ENCODE data around the gene RNF38. TPM values are rescaled to one million over a fixed set of nuclear protein-coding genes. Genes with fewer than 3 reads are reported as not detected.

The RNF38 gene
- total and polyA plus RNA-seq, 10 donors: 9.5 to 67.1 (median 46.4) TPM

DNA sequence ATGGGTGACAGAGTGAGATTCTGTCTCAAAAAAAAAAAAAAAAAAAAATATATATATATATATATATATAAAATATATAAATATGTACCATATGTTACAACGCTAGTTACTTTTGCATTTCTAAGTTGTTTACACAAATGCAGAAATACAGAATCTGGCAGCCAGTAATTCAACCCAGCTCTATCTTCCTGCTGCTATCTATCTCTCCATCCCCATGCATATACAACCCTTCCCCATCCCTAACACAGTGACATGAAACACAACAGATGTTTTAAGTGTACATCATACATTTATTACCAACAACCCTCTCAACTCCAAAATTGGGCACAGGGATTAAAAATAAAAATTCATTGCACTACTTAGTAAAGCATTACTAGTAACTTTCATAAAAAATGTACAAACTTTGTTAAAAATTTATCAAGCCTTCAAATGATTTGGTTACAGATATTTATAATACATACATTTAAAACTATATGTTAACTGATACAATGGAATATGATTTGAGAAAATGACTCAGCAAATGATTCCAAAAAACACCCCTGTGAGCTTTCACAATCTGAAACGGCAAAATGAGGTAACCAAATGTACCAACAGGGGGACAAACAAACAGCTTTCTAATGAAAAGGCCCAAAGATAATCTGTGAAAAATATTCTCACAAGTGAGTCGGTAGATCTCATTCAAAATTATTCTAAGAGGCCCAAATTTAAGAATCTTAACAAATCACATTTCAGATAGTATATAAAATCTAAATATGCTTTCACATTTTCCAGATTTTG is 63.8 kb downstream of the RNF38 start:
- H3K9me3 ChIP-seq: no peaks in the 10 kb centered on the region
- 80 to 93% (median 85%) methylated on average over 3 of the region's 3 CpGs for WGBS, 5 donors
- intact Hi-C loops (cut with DNase I; ENCODE audit: low total_unique reads): loop anchor here (10.0 kb wide), 1 partner anchor 92 kb away; no protein-coding TSS in a partner anchor
- DNase-seq: no peak
- no peak overlapping the region for H3K4me3 ChIP-seq
- H3K27ac ChIP-seq: no peak overlapping the region
- TF ChIP-seq, protein P1, sequence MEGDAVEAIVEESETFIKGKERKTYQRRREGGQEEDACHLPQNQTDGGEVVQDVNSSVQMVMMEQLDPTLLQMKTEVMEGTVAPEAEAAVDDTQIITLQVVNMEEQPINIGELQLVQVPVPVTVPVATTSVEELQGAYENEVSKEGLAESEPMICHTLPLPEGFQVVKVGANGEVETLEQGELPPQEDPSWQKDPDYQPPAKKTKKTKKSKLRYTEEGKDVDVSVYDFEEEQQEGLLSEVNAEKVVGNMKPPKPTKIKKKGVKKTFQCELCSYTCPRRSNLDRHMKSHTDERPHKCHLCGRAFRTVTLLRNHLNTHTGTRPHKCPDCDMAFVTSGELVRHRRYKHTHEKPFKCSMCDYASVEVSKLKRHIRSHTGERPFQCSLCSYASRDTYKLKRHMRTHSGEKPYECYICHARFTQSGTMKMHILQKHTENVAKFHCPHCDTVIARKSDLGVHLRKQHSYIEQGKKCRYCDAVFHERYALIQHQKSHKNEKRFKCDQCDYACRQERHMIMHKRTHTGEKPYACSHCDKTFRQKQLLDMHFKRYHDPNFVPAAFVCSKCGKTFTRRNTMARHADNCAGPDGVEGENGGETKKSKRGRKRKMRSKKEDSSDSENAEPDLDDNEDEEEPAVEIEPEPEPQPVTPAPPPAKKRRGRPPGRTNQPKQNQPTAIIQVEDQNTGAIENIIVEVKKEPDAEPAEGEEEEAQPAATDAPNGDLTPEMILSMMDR (IDR thresholded peaks at IDR 0.05 in 8 of 11, conservative IDR thresholded peaks at IDR 0.05 in 3 of 11): no peak
- TF ChIP-seq POLR2A (IDR thresholded peaks at IDR 0.05) (no peak), POLR2AphosphoS5 (IDR thresholded peaks at IDR 0.05) (no peak)
- peaks cover 2 to 84% (median 54%) of the 10 kb centered on the region in 6 donors for H3K36me3 ChIP-seq
- H3K4me1 ChIP-seq: no peaks in the 10 kb centered on the region
- no peaks in the 10 kb centered on the region for H3K27me3 ChIP-seq (replicated peaks in 1 of 7)

DNA sequence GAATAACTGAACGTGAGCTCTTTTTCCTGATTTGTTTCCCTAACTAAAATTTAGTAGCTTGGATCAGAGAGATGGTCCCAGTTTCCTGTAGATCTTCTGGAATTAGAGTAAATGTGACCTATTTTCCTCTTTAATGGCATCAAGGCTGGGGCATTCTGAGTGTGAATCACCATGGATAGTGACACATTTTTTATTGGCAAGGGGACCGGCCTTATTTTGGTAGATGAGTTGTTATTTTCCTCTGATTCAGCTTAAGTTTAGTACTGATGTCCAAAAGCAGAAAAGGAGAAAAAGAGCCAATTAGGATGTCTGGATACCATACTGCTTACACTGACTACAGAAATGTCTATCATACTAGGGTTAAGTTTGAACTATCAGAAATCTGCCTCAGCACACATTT is 68.1 kb downstream of the RNF38 start:
- H3K27ac ChIP-seq: no peak overlapping the region
- no peaks in the 10 kb centered on the region for H3K27me3 ChIP-seq (replicated peaks in 1 of 7)
- no peak for TF ChIP-seq POLR2AphosphoS5 (IDR thresholded peaks at IDR 0.05)
- no peaks in the 10 kb centered on the region for H3K9me3 ChIP-seq
- intact Hi-C loops (cut with DNase I; ENCODE audit: low total_unique reads): loop anchor here (10.0 kb wide), 1 partner anchor 87 kb away; no protein-coding TSS in a partner anchor
- no peak overlapping the region for H3K4me3 ChIP-seq
- WGBS, 5 donors: 74 to 86% (median 77%) methylated on average over 2 of the region's 2 CpGs
- DNase-seq: no peak
- H3K36me3 ChIP-seq: peaks cover 2 to 41% (median 16%) of the 10 kb centered on the region in 6 donors
- H3K4me1 ChIP-seq: peaks cover 0 to 7% (median 0%) of the 10 kb centered on the region in 6 donors

DNA sequence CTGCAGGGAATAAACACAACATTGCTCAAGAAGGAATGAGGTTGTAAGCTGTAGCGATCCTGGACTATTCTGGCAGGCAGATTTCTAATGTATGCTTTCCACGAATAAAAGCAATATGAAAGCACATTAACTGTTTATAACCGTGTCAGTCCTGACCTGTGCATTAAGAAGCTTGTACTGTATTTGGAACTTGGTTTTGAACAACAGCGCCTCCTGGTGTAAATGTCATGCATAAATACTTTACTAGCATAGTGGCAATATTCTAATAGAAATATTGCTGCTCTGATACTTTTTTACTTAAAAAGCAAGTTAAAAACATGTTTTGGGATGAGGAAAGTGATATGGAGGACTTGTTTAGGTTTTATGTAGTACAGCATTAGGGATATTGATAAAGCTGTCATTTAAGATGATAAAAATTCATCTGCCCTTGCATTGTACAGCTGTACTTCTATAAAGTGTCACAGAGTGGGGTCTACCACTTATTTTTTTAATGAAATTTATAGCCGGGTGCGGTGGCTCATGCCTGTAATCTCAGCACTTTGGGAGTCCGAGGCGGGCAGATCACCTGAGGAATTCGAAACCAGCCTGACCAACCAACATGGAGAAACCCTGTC is 71.2 kb downstream of the RNF38 start:
- peaks cover 0 to 10% (median 1%) of the 10 kb centered on the region in 6 donors for H3K36me3 ChIP-seq
- no peaks in the 10 kb centered on the region for H3K27me3 ChIP-seq (replicated peaks in 1 of 7)
- H3K27ac ChIP-seq: no peak overlapping the region
- TF ChIP-seq POLR2A (IDR thresholded peaks at IDR 0.05) (no peak), POLR2AphosphoS5 (IDR thresholded peaks at IDR 0.05) (no peak)
- TF ChIP-seq, protein P1 (IDR thresholded peaks at IDR 0.05 in 8 of 11, conservative IDR thresholded peaks at IDR 0.05 in 3 of 11): peak; percentile 46 to 81 (median 71)
- DNase-seq: no peak
- H3K4me1 ChIP-seq: peaks cover 0 to 7% (median 0%) of the 10 kb centered on the region in 6 donors
- intact Hi-C loops (cut with DNase I; ENCODE audit: low total_unique reads): no loop called here
- H3K4me3 ChIP-seq: no peak overlapping the region
- H3K9me3 ChIP-seq: no peaks in the 10 kb centered on the region
- 35 to 41% (median 38%) methylated on average over 9 of the region's 9 CpGs for WGBS, 5 donors

DNA sequence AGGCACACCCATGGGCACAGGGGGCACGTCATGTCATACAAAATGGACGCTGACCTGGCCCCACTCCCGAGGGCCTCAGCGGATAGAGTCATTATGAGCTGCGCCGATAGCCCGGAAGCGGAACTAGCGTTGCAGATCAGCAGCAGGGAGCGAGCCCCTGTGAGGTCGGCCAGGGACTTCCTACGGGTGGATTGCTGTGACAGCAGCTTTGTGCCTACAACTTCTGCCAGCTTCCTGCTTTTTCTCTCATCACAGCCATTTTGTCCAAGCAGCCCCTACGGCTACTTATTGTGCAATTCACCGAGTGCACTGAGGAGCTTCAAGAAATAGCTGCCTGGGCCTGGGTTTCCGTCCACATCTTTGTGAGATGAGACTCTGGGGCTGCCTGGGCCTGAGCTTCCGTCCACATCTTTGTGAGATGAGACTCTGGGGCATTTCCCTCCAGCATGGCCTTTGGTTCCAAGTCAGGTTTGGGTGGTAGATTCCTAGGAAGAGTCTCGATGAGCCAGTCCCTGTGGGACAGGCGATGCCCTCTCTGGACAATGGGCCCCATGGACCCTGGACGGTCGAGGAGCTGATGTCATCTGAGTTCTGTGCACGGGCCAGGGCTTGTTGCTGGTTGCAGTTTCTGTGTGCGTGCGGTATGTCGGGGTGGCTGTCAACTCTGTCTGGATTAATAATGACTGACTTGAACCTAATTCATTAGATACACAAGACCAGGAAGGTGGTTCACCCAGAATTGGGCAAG is 74.8 kb downstream of the RNF38 start:
- no peak for DNase-seq
- H3K4me1 ChIP-seq: peaks cover 0 to 7% (median 0%) of the 10 kb centered on the region in 6 donors
- peak overlapping the region in 2 of 8 donors; percentile 31 for H3K27ac ChIP-seq
- WGBS, 5 donors: 76 to 90% (median 80%) methylated on average over 19 to 24 of the region's 24 CpGs
- no peaks in the 10 kb centered on the region for H3K27me3 ChIP-seq (replicated peaks in 1 of 7)
- no peaks in the 10 kb centered on the region for H3K36me3 ChIP-seq
- peaks cover 0 to 4% (median 0%) of the 10 kb centered on the region in 8 donors for H3K9me3 ChIP-seq
- intact Hi-C loops (cut with DNase I; ENCODE audit: low total_unique reads): no loop called here
- TF ChIP-seq POLR2AphosphoS5 (IDR thresholded peaks at IDR 0.05) (peak in 2 of 3 donors; percentile 11 to 56), POLR2A (IDR thresholded peaks at IDR 0.05) (no peak)
- TF ChIP-seq, protein P1 (IDR thresholded peaks at IDR 0.05 in 8 of 11, conservative IDR thresholded peaks at IDR 0.05 in 3 of 11): no peak
- no peak overlapping the region for H3K4me3 ChIP-seq

Data from spleen (tissue), 11 donors.